NCI-H524 treated with DMSO at 0.1 percent for 48 hours (cell line): ENCODE data around the gene TEX2.
A peak's percentile ranks its signal among the peaks of the same experiment; 100 is the strongest.

Experiments used
- DNase-seq: peaks from one replicate; lab custom pipeline; 2025; lab: John Stamatoyannopoulos, UW

The TEX2 gene

DNA sequence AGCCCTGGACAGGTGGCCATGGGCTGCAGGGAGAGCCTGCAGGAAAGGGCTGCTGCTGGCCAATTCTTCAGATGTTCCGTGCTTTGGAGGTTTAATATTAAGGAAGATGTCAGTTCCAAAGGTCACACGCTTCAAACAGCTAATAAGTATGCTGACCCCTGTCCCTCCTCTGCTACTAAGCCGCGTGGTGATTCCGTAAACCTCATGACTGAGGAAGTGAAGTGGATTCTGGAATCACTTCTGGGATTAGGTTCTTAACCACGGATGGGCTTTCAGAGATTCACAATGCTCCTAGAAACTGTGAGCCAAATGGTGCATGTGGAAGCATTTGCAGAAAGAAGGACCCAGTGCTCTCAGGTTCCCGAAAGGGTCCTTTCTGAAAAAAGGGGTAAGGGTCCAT, 104.7 kb downstream of the TEX2 start:
- DNase-seq = no peak

DNA sequence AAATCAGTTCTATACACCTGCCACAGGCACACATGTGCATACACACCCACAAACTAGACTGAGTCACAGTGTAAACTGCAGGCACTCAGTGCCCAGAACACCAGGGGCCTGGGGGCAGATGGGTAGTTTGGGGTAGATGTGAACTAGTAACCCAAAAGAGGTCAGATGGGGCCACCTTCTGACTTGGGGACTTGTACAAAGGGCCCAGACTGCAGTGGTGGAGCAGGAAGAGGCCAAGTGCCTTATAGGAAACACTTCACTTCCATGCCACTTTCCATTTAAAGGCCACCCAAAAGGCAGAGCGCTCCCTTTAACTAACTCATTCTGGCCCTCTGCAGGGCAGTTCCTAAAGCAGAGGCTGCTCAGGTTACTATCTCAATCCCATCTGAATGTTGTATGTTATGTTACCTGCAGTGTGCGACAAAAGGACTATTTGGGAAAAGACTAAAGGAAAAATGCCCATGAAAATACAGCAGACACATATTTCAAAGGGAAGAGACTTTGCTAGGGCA, 105.3 kb downstream of the TEX2 start:
- no peak for DNase-seq

DNA sequence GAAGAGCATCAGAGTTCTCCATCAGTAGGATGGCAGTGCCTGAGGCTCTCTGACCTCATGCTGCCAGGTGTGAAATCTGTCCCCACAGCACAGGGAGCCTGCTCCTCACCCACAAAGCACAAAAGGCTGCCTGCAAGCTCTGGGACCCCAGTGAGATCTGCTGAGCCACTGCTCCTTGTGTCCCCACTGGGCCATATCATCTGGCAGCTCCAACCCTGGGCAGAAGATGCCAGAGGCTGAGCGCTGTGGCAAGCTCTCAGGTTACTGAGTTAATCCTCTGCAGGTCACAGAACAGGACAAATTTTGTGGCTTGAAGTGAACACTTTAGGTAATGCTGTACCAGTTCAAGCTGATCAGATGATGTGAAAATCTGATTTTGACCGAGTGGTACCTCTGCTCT, 106.4 kb downstream of the TEX2 start:
- DNase-seq = peak; percentile 12

DNA sequence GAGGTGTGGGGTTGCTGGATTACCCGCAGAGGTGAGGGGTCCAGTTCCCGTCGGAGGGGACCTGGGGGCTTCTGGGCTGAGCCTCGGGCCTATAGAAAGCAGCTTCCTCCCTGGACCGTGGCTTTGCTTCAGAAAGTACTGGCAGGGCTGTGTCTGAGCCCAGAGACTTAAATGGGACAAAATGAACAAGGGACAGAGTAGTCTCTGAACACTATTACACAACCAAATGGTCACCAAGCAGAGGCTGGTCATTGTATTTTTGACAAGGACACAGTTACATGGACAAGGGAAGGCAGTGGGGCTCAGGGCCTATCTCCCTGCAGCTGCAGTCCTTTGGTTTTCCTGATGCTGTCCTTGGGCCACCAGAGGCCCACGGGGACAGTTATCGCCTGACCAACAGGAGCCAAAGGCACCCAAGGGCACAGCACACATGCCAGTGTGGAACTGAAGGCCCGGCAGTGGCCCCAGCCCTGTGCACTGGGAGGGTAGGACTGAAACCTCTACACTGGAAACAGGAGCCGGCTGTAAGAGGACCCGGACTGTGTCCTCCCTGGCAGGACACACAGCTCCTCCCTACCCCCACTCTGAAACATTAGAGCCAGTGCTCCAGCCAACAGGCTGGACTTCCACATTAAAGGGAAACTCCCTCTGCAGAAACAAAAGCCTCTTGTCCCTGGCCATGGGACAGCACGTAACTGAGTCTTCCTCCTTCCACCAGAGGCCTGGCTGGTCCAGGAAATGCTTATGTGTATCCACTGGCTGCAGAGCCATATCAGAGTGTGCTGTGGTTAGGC, 107.1 kb downstream of the TEX2 start:
- no peak for DNase-seq

DNA sequence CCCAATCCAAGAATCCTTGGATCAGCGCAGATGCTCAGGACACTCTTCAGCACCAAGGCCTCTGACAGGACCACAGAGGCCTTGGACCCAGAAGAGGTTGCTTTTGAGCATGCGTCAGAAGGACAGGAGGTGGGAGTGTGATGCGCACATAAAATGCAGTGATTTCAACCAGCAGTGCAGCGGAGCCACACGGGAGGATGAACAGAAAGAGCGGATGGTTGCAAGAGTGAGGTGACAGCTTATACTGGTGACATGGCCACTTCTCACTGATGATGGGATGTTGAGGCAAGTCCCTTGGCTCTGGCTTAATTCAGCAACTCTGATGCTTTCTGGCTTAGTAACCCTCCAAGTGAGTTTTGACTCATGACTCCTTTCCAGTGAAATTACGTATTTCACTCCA, 107.9 kb downstream of the TEX2 start:
- no peak for DNase-seq

DNA sequence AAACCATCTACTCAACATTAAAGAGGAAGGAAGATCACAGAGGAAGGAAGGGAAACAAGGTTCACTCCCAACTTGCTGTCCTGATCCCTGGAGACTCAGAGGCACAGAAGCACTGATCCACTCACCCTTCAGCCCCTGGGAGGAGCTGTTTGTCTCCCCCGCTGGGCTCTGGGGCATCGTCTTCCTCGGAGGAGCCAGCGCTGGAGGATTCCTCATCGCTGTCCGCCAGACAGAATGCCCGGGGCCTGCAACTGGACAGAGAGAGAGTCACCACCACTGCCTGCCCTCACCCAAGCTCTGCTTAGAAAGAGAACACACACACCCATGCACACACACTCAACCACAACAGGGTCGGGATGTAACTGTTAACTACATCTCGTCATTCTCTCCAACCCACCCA, 108.3 kb downstream of the TEX2 start:
- no peak for DNase-seq

DNA sequence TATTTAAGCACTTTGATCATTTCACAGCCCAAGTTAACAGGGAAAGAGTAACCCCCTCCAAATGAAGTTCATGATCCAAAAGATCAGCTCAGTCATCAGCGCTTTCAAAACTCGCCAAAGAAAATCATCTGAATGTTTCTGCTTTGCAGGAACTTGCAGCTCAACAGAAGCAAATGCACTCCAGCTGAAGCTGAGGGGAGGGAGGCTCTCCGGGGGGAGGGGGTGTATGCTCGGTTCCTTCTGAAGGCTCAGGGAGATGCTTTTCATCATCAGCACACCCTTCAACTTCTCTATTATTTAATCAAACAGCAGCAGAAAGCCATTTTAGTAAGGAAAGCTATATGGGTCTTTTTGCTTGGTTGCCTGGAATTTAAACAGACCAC, 108.8 kb downstream of the TEX2 start:
- DNase-seq = no peak

DNA sequence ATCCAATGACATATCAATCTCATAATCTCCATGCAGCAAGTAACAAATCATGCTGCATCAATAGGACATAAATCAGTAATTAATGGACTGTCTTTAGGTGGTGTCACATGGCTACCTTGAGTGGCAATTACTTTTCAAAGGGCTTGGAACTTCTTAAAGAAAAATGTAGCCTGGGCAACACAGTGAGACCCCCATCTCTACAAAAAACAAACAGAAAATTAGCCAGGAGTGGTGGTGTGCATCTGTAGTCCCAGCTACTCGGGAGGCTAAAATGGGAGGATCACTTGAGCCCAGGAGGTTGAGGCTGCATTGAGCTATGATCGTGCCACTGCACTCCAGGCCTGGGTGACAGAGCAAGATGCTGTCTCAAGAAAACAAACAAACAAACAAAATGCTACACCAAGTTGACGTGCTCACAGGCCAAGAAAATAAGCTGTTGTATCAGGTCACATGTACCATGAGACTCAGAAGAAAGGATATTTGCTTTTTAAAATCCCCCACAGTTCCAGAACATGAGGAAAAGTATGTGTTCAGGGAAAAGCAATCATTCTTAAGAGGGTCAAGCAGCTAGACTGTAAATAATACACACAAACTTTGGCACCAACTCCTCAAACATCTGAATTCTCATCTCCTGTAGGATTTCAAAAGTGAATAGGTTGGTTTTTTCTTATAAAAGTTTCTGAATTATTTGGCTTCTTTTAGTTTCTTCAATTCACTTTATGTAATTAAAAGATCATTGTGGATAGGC, 109.3 kb downstream of the TEX2 start:
- no peak for DNase-seq

DNA sequence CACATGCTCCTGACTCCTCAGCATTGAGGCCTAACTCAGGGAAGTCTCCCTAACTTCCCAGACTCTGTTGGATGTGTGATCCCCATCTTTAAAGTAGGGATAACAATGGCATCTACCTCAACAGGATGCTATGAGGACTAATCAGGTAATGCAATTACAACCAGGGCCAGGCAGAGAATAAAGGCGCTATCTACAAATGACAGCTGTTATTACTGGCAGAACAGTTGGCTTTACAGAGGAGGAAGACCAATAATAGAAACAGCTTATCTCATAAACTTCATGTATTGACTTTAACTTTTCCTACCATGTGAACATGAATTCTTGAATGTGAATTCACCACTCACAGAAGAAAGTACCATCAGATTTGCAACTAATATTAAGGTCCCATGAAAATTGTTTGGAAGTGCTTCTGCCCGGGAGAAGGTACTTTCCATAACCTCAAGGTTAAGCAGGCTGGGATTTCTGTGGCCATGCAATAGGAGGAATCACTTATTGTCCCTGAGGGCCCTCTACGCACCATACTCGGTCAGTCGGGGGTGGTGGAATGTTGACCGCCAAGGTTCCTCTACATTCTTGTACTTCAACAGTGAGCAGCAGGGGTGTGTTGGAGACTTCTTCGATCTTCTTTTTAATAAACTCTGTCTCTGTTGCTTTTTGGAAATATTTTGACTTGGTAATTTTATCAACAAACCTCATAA, 110.5 kb downstream of the TEX2 start:
- no peak for DNase-seq

DNA sequence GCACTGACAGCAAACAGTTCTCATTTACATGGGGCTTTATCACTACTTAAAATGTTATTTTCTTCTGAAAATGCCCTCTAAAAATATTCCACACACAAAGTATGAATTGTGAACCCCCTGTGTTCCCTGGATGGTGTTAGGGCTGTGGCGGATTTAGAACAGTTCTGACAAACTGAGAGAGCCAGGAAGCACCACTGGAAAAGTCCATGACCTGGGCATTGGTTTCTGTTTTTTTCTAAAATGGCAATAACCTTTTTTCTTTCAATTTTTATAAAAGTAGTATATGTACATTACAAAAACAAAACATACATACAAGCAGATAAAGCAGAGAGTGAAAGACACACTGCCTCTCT, 112.1 kb downstream of the TEX2 start:
- DNase-seq = no peak

DNA sequence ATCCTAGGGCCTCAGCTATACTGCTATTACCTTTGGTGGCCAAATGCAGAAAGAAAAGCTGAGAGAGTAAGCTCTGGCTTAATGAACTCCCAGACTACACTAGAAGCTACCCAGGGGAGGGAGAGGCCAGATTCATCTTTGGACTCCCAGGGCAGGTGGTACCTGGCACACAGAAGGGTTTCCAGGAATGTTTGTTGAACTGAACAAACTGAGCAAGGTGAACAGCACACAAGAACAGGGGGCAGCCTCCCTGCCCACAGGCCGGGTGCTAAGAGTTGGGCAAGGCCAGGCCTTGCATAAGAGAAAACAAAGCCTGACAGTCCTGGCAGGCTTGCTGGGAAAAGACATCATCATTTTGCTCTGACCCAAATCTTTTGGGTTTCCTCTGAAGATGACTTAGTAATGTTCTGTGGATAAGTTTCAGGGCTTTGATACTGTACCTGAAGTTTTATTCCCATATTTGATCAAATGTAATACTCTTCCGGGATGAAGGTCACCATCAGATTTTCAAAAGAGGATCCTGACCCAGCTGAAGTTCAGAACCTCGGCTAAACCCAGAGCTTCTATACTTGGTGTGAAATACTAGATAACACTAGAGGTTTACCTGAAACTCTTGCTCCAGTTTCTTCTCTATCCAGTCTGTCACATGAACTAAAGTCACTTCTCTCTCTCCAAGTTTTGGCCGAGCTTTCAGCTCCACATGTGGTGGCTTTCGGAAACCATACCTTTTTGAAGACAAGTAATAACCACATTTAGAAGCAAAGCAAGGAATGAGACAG, 112.6 kb downstream of the TEX2 start:
- DNase-seq = no peak

DNA sequence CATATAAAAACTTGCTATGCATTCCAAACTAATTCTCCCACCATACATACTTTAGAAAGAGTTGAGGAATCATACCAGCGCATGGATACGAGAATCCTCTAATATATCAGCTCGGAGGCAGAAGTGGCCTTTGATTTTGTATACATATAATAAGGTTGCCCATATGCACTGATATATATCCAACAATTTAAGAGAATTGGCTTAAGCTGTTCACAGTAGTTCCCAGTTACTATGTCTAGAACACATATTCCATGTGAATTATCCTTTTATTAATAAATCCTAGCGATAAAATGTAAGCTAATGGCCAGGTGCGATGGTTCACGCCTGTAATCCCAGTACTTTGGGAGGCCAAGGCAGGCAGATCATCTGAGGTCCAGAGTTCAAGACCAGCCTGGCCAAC, 113.9 kb downstream of the TEX2 start:
- DNase-seq = no peak

DNA sequence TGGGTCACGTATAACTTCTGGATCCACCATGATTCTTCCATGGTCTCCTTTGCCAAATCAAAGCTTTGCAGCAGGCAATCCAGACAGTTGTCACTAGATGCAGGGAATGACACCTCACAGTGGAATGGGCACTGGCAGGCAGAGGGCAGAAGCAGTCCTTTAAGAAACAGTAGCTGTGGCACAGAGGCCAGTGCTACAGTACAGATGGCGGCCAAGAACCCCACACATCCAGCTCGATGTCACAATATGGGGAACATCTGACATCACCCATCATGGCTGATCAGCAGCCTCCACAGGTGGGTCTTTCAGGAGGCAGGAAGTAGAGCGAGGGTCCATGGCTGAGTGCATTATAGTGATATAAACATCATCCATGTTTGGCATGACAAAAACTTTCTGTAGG, 114.4 kb downstream of the TEX2 start:
- DNase-seq = peak; percentile 18

DNA sequence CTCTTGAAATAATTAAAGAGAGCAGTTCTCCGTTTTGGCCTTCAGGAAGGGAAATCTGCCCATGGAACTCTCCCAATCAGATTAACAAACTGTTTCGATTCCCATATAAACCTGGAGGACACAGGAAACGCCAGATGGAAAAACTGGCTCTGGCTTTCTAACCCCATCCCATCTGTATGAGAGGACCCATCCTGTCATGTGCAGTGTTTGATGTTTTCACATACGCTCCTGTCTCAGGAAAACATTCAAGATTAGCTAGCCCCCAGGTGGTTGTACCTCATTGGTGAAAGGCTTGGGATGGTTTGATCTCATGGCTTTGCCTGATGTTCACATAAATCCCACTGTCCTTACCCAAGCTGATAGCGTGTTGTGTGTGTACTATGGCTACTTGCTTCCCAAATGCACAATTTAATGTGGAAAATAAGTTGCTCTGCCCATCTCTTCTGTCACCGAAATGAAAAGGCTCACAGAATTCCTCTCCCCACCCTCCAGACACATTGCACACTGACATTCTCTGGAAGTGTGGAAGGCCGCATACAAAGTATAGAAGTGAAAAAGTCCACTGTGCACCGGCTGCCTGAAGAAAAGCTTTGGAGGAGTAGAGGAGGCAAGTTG, 114.9 kb downstream of the TEX2 start:
- DNase-seq = peak; percentile 54

DNA sequence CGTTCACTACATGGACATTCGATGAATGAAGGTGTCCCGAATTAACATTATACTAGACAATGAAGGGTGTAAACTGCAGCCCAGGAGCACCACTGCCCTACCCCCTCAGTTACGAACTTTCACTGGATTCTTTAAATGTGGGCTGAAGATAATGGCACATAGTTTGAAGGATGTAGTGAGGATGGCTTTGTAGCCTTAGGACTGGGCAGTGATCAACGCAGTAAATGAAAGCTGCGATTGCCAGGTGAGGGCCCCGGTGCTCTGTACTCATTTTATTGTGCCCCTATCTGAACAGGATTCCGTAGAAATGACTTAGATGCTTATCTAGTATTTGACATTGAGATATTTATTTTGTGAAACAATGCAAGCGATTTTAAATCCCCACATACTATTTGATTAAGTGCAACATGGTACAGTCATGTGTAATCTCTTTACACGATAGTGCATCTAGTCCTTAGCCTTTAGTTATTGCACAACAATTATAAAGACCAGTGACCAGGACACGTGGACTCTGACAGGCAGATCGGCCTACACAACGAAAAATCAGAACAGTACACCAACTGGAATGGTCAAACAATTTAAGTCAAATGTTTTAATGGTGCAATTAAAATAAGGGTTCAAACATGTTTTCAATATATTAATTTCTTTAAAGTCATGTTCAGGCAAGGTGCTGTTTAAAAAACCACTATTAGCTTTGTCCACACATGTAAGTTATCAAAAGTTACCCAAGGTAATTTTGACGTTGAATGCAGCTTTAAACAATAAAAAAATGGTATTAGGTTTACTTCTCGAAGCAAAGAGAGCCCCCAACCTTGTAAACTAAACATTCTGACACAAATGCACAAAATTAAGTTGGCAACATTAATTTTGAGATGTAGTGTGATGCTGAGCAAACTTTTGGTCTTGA, 115.7 kb downstream of the TEX2 start:
- DNase-seq = no peak

DNA sequence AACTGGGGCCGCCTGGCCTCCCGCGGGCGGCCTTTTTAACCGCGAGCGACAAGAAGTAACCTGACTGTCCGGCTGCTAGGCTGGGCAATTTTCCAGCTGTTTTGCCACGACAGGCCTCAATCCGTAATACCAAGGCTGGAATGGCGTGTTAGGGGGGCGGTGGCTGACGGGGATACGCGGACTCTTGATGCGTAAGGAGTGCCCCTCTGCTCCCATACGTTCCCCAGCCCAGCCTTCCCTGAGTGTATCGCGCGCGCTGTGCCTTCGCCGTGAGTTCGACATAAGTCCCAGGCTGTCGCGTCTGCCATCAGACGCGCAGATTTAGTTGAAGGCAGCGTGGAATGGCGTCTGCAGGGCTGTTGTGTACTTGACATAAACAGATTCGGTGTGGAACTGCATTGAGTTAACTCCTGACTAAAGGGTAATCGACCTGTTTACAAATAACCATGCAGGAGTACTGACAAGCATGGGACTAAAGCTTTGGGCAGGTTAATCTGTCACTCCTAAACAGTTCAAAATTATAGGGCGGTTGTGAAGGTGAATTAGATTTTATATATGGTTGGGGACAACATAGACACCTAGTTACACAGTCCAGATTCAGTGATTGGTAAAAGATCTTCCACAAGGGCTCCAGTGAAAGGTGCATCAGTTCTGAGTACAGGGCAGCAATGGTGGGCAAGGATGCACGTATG, 116.5 kb downstream of the TEX2 start:
- no peak for DNase-seq

DNA sequence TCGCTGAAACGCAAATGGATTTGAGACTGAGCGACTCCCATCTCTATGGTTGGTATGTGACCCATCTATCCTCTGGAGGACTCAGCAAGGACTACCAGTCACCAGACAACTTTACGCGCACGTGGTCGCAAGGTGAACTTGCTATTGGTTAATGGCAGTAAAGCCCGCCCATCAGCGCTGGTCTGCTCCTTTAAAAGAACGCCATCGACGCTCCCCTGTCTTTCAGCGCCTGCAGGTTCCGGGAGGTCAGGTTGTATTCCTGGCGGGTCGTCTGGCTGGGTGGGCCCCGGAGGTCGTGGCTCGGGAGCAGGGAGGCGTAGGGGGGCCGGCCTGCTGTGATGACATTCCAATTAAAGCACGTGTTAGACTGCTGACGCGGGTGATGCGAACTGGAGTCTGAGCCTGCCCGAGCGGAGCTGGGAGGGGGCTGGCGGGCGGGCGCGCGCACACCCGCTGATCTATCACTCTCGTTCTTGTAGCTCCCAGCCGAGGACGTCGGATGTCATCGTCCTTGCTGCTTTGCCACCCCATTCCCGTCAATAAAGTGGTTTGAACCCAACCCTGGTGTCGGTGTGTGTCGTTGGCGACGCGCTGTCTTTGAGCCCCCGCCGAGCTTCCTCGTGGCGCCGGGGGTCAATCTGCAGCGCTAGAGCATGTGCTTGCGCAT, 117.2 kb downstream of the TEX2 start:
- peak; percentile 98 for DNase-seq

DNA sequence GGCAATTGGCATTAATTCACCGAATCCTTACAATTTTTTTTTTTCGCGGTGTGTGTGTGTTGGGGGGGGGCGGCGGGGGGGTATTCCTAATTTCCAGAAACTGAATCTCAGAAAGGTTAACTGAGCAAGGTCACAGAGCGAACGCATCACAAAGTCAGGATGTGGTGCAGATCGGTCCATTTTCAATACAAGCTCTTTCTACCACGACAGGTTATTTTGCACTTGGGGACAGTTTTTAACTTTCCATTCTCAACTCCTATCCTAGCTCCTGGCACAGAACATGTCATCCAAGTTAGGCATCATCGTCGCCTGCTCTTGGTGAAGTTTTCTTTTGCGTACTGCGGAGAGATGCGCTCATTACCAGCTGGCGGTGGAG, 117.7 kb downstream of the TEX2 start:
- no peak for DNase-seq

DNA sequence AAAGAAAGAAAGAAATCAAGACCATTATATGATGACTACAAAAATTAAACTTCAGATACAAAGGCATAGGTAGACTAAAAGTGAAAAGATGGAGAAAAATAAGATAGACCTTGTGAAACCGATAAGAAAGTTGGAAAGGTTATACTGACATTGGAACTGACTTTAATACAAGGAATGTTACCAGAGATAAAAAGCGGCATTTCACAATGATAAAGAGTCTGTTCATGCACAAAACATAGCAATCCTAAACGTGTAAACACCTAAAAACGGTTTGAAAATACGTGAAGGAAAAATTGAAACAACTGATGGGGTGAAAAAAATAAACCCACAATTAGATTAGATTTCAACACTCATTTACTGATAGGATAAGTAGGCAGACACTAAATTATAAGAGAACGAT, 123.5 kb downstream of the TEX2 start:
- DNase-seq = no peak

DNA sequence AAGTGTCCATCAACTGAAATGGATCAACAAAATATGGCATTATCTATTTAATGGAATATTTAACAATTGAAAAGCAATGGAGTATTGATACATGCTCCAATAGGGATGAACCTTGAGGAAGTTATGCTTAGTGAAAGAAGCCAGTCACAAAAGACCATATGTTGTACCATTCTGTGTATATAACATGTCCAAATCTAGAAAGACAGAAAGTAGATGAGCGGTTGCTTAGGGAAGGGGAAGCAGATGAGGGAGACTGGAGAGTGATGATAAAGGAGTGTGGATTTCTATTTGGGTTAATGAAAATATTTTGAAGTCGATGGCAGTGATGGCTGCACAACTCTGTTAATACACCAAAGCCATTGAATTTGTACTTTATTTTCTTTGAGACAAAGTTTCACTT, 124.6 kb downstream of the TEX2 start:
- DNase-seq = no peak
